Calu3 (cell line): ENCODE results near the gene CLN5. TPM values are rescaled to one million over a fixed set of nuclear protein-coding genes. Genes with fewer than 3 reads are reported as not detected.

Experiments
- BruUV-seq: library from RNA; stranded (reverse); fragments of 400-500 nt; replicated peaks from 2 replicates; lab custom pipeline; 2021; lab: Mats Ljungman, UMichigan
- CTCF ChIA-PET: fragments of 300-600 bp; sonication (Branson Sonifier 250); formaldehyde crosslinking; loops from one replicate; lab custom pipeline; 2022; ENCODE audit warnings: antibody characterized with exemption; lab: Charles Lee
- DNase-seq: peaks from one replicate; pipeline ENCODE4 v3.0.0; 2022
- H3K27ac Mint-ChIP-seq: one replicate; pipeline ENCODE4 v1.8.0; 2022; ENCODE audit warnings: mixed read lengths; ENCODE audit not compliant: unreplicated experiment
- H3K27me3 Mint-ChIP-seq: one replicate; pipeline ENCODE4 v1.8.0; 2022; ENCODE audit warnings: mixed read lengths; ENCODE audit not compliant: unreplicated experiment
- H3K36me3 Mint-ChIP-seq: one replicate; pipeline ENCODE4 v1.8.0; 2022; ENCODE audit warnings: mild to moderate bottlenecking, moderate library complexity, mixed read lengths; ENCODE audit not compliant: insufficient read depth, unreplicated experiment
- H3K4me1 Mint-ChIP-seq: one replicate; pipeline ENCODE4 v1.8.0; 2022; ENCODE audit warnings: mild to moderate bottlenecking, low read depth, mixed read lengths; ENCODE audit not compliant: unreplicated experiment
- H3K4me3 Mint-ChIP-seq: one replicate; pipeline ENCODE4 v1.8.0; 2022; ENCODE audit warnings: mild to moderate bottlenecking, low read depth, moderate library complexity, mixed read lengths; ENCODE audit not compliant: unreplicated experiment
- H3K9me3 Mint-ChIP-seq: one replicate; pipeline ENCODE4 v1.8.0; 2022; ENCODE audit warnings: low read depth, mixed read lengths; ENCODE audit not compliant: unreplicated experiment
- CTCF ChIP-seq: fragments of 200-600 bp; IDR thresholded peaks from one replicate; pipeline ENCODE4 v1.8.0; 2022; ENCODE audit warnings: antibody characterized with exemption; ENCODE audit not compliant: unreplicated experiment
- intact Hi-C: fragments of 100-400 bp; cut with micrococcal nuclease; formaldehyde crosslinking; loops from one replicate; pipeline ENCODE4 v1.10.0; 2022; ENCODE audit not compliant: unreplicated experiment
- total RNA-seq: library from RNA; stranded (reverse); gene quantifications from 2 replicates; pipeline ENCODE4 v1.2.3, GENCODE V29; 2022

CLN5 gene
- total RNA-seq, 1 experiment from 2014 or later = 7.3 TPM

GRCh38 chr13:77013853-77014542 is 22.1 kb downstream of the CLN5 start:
- no TSS peak for BruUV-seq
- H3K27ac Mint-ChIP-seq = no peak overlapping the region

GRCh38 chr13:77014906-77015685 is 23.2 kb downstream of the CLN5 start:
- no peaks in the 10 kb centered on the region for H3K4me1 Mint-ChIP-seq
- H3K4me3 Mint-ChIP-seq = no peak overlapping the region
- no peaks in the 10 kb centered on the region for H3K27me3 Mint-ChIP-seq
- intact Hi-C loops = no loop called here
- TF ChIP-seq CTCF = no peak
- CTCF ChIA-PET = no interaction called here
- no peak for DNase-seq
- no peaks in the 10 kb centered on the region for H3K36me3 Mint-ChIP-seq
- no TSS peak for BruUV-seq
- H3K27ac Mint-ChIP-seq = no peak overlapping the region
- no peaks in the 10 kb centered on the region for H3K9me3 Mint-ChIP-seq

More at GRCh38 chr13:77013853-77014542, 22.1 kb downstream of the CLN5 start:
- H3K36me3 Mint-ChIP-seq = no peaks in the 10 kb centered on the region
- no peak for DNase-seq
- H3K4me3 Mint-ChIP-seq = no peak overlapping the region
- TF ChIP-seq CTCF = no peak
- H3K4me1 Mint-ChIP-seq = no peaks in the 10 kb centered on the region
- no peaks in the 10 kb centered on the region for H3K9me3 Mint-ChIP-seq
- no peaks in the 10 kb centered on the region for H3K27me3 Mint-ChIP-seq
- intact Hi-C loops = no loop called here
- CTCF ChIA-PET = no interaction called here

- Mint-ChIP-seq H3K4me3 (no peak overlapping the region), H3K36me3 (no peaks in the 10 kb centered on the region), H3K27me3 (no peaks in the 10 kb centered on the region), H3K4me1 (no peaks in the 10 kb centered on the region), H3K27ac (no peak overlapping the region), H3K9me3 (no peaks in the 10 kb centered on the region)
- CTCF ChIA-PET = interaction anchor here (0.7 kb wide), 2 partner anchors 413 to 578 kb away, joined by 3 to 4 read pairs; no protein-coding TSS in a partner anchor
- intact Hi-C loops = no loop called here
- no TSS peak for BruUV-seq
- no peak for TF ChIP-seq CTCF
- DNase-seq = no peak
Measured at GRCh38 chr13:77016251-77016812, 24.5 kb downstream of the CLN5 start.

- Mint-ChIP-seq H3K36me3 (no peaks in the 10 kb centered on the region), H3K27ac (no peak overlapping the region), H3K27me3 (no peaks in the 10 kb centered on the region), H3K9me3 (no peaks in the 10 kb centered on the region), H3K4me1 (no peaks in the 10 kb centered on the region), H3K4me3 (no peak overlapping the region)
- CTCF ChIA-PET = interaction anchor here (0.7 kb wide), 1 partner anchor 579 kb away, joined by 4 read pairs; no protein-coding TSS in a partner anchor
- DNase-seq = no peak
- no TSS peak for BruUV-seq
- TF ChIP-seq CTCF = no peak
- intact Hi-C loops = no loop called here
Measured at GRCh38 chr13:77016888-77017623, 25.2 kb downstream of the CLN5 start.
